Endothelial cell (in vitro differentiated cells): ENCODE measurements around the gene SPOCK1. TPM values are rescaled to one million over a fixed set of nuclear protein-coding genes. Genes with fewer than 3 reads are reported as not detected.

Experiments used
- DNase-seq: peaks from one replicate; pipeline ENCODE4 v3.0.0; 2021; ENCODE audit warnings: low spot score
- H3K27ac Mint-ChIP-seq: one replicate; pipeline ENCODE4 v1.8.0; 2021; ENCODE audit warnings: mixed read lengths, inconsistent platforms; ENCODE audit not compliant: unreplicated experiment
- H3K27me3 Mint-ChIP-seq: one replicate; pipeline ENCODE4 v1.8.0; 2021; ENCODE audit warnings: mild to moderate bottlenecking, moderate library complexity, mixed read lengths, inconsistent platforms; ENCODE audit not compliant: unreplicated experiment
- H3K36me3 Mint-ChIP-seq: one replicate; pipeline ENCODE4 v1.8.0; 2021; ENCODE audit warnings: mild to moderate bottlenecking, low read depth, mixed read lengths, inconsistent platforms; ENCODE audit not compliant: unreplicated experiment
- H3K4me1 Mint-ChIP-seq: one replicate; pipeline ENCODE4 v1.8.0; 2021; ENCODE audit warnings: mild to moderate bottlenecking, mixed read lengths, inconsistent platforms; ENCODE audit not compliant: unreplicated experiment
- H3K4me3 Mint-ChIP-seq: one replicate; pipeline ENCODE4 v1.8.0; 2021; ENCODE audit warnings: mild to moderate bottlenecking, mixed read lengths, inconsistent platforms; ENCODE audit not compliant: unreplicated experiment
- H3K9me3 Mint-ChIP-seq: one replicate; pipeline ENCODE4 v1.8.0; 2021; ENCODE audit warnings: mixed read lengths, inconsistent platforms; ENCODE audit not compliant: unreplicated experiment
- total RNA-seq: library from RNA; stranded (reverse); fragmentation: NEBNext Ultra II Directional; extraction: Animal tissue kit (Norgen Biotek cat#: 25700); gene quantifications from one replicate; pipeline ENCODE4 v1.2.1, GENCODE V29; 2021; ENCODE audit not compliant: unreplicated experiment
- TF ChIP-seq, protein P1 (sequence below): fragments of 200-600 bp; sonication (generic); IDR thresholded peaks from one replicate; pipeline ENCODE4 v1.5.0; 2021; ENCODE audit warnings: antibody characterized with exemption; ENCODE audit not compliant: unreplicated experiment

The SPOCK1 gene
- total RNA-seq, 1 donor from 2014 or later = 8.7 TPM

DNA sequence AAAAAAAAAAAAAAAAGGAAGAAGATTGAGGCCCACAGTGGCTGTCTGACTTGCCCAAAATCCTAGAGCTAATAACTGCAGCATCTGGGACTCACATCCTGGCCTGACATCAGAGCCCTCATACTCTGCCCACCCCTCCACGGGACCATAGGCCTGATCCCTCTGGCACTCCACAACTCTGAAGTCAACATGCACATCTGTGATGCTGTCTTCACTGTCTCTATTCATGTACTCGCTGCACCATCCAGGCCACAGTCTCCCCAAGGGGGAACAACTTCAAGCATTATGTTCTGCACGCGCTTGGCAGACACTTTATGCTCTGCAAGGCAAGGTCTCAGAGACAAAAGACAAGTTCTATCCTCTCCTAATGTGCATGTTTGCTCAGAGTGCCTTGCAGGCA lies 158.2 kb downstream of the SPOCK1 start:
- Mint-ChIP-seq H3K36me3 (no peaks in the 10 kb centered on the region), H3K9me3 (no peaks in the 10 kb centered on the region), H3K4me1 (peaks cover 12% of the 10 kb centered on the region), H3K27ac (no peak overlapping the region), H3K4me3 (no peak overlapping the region), H3K27me3 (peaks cover 2% of the 10 kb centered on the region)
- TF ChIP-seq, protein P1, sequence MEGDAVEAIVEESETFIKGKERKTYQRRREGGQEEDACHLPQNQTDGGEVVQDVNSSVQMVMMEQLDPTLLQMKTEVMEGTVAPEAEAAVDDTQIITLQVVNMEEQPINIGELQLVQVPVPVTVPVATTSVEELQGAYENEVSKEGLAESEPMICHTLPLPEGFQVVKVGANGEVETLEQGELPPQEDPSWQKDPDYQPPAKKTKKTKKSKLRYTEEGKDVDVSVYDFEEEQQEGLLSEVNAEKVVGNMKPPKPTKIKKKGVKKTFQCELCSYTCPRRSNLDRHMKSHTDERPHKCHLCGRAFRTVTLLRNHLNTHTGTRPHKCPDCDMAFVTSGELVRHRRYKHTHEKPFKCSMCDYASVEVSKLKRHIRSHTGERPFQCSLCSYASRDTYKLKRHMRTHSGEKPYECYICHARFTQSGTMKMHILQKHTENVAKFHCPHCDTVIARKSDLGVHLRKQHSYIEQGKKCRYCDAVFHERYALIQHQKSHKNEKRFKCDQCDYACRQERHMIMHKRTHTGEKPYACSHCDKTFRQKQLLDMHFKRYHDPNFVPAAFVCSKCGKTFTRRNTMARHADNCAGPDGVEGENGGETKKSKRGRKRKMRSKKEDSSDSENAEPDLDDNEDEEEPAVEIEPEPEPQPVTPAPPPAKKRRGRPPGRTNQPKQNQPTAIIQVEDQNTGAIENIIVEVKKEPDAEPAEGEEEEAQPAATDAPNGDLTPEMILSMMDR = no peak
- no peak for DNase-seq

DNA sequence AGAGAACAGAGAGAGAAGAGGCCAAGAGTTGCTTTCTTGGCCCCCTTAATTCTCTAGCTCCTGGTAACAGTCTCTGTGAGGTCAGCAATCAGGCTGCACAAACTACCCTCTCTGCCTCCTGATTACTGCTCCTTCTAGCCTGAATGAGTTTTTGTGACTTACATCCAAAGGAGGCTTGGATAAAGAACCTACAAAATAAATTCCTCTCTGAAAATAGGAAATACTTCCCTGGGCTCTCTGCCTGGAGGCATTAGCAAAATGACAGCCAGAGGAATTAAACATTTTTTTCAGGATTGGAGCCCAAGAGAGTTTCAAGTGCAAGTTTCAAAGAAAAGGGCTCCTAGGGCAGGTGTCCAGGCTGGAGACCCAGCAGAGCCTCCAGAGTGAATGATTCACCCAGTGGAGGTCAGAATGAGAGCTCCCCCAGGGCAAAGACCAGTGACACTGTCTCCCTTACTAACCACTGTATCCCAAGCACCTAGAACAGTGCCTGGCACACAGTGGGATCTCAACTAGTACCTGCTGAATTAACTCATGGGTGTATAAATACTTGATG lies 162.5 kb downstream of the SPOCK1 start:
- Mint-ChIP-seq H3K36me3 (no peaks in the 10 kb centered on the region), H3K9me3 (no peaks in the 10 kb centered on the region), H3K27ac (no peak overlapping the region), H3K4me3 (no peak overlapping the region), H3K27me3 (peaks cover 2% of the 10 kb centered on the region), H3K4me1 (no peaks in the 10 kb centered on the region)
- no peak for DNase-seq
- TF ChIP-seq, protein P1 = no peak

DNA sequence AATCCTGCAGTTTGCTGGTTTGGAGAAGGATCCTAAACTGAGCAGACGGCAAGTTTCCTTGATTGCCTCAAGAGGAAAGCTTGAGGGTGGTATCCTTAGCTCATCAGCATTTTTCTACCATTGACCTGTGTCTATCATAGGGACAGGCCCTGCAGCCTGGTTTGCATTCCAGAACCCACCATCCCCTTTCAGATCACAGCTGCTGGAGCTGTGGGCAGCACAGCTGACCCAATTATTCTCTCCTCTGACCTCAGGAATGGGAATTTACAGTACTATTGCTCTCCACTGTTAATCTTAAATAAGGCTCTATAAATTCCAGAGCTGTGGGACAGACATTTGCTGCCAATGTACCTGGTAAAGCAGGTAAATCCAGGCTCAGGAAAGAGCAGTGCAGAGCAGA lies 163.0 kb downstream of the SPOCK1 start:
- Mint-ChIP-seq H3K36me3 (no peaks in the 10 kb centered on the region), H3K4me1 (no peaks in the 10 kb centered on the region), H3K27ac (no peak overlapping the region), H3K9me3 (no peaks in the 10 kb centered on the region), H3K4me3 (no peak overlapping the region), H3K27me3 (peaks cover 2% of the 10 kb centered on the region)
- TF ChIP-seq, protein P1 = no peak
- DNase-seq = no peak

DNA sequence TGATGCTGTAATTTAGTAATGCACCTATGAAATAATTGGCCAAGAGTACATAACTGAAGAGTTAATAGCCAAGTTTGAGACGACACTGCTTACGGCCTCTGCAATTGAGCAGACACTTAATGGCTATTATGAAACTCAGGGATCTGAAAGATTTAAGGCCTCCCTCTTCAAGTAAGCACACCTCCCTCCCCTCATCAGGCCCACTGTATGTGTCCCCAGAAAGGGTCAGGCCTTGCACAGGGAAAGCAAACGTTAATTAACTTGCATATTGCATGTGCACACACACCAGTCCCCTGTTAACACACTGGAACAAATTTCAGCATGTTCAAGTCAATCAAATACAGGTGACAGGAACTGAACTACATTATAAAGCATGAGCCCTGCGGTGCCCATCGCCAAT lies 163.6 kb downstream of the SPOCK1 start:
- Mint-ChIP-seq H3K4me3 (no peak overlapping the region), H3K9me3 (no peaks in the 10 kb centered on the region)

DNA sequence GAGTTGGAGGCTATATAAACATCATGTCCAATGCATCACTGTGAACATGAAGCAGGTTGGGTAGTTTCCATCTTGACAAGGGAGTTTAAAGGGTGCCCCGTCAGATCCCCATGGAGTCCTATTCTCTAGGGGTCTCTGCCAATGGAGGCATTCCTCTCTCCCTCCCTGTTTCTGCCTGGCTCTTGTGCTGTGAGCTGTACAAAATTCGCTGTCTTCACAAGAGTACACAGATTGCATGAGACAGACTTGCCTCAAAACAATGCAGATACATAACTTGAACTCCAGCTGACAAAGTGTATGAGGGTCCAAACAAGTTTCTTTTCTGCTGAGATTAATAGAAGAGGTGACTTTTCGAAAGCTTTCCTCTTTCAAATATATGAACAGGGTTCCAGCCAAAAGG lies 165.2 kb downstream of the SPOCK1 start:
- no peak overlapping the region for H3K27ac Mint-ChIP-seq
- H3K4me3 Mint-ChIP-seq = no peak overlapping the region
- DNase-seq = no peak
- H3K27me3 Mint-ChIP-seq = peaks cover 2% of the 10 kb centered on the region
- no peaks in the 10 kb centered on the region for H3K4me1 Mint-ChIP-seq
- TF ChIP-seq, protein P1 = no peak
- H3K9me3 Mint-ChIP-seq = no peaks in the 10 kb centered on the region
- no peaks in the 10 kb centered on the region for H3K36me3 Mint-ChIP-seq

More for the DNA sequence above, 163.6 kb downstream of the SPOCK1 start:
- TF ChIP-seq, protein P1 = no peak
- no peaks in the 10 kb centered on the region for H3K4me1 Mint-ChIP-seq
- no peak overlapping the region for H3K27ac Mint-ChIP-seq
- peaks cover 2% of the 10 kb centered on the region for H3K27me3 Mint-ChIP-seq
- DNase-seq = no peak
- no peaks in the 10 kb centered on the region for H3K36me3 Mint-ChIP-seq
